Loucy (cell line): Measurements from ENCODE around the gene MYOZ2.

Experiments
- EZH2phosphoT487 ChIP-seq: fragments of 200-600 bp; IDR thresholded peaks from 2 replicates; pipeline ENCODE4 v1.6.1; 2018; ENCODE audit warnings: antibody characterized with exemption, mild to moderate bottlenecking, moderate library complexity, borderline replicate concordance
- TF ChIP-seq, protein P1 (sequence below): fragments of 200-600 bp; sonication (generic); conservative IDR thresholded peaks from 2 replicates; pipeline ENCODE4 v1.5.1; 2014; ENCODE audit warnings: mild to moderate bottlenecking, antibody characterized with exemption, low read length

DNA sequence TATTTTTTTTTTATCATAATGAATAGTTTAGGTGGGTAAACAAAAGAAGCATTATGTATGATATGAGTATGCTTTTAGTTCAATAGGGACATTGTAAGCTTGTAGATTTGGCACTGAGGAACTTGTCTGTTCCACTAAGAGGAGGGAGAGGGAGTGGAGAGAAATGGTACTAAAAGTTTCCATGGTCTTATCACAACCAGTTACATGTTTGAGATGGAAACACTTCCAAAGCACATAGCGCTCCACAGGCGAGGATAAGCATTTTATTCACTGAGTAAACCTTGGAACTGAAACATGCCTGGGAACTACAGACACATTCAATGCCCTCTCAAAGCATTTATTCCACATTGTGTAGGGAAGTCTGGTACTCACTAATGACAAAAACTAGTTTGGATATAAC is 15.5 kb downstream of the MYOZ2 start:
- TF ChIP-seq, protein P1, sequence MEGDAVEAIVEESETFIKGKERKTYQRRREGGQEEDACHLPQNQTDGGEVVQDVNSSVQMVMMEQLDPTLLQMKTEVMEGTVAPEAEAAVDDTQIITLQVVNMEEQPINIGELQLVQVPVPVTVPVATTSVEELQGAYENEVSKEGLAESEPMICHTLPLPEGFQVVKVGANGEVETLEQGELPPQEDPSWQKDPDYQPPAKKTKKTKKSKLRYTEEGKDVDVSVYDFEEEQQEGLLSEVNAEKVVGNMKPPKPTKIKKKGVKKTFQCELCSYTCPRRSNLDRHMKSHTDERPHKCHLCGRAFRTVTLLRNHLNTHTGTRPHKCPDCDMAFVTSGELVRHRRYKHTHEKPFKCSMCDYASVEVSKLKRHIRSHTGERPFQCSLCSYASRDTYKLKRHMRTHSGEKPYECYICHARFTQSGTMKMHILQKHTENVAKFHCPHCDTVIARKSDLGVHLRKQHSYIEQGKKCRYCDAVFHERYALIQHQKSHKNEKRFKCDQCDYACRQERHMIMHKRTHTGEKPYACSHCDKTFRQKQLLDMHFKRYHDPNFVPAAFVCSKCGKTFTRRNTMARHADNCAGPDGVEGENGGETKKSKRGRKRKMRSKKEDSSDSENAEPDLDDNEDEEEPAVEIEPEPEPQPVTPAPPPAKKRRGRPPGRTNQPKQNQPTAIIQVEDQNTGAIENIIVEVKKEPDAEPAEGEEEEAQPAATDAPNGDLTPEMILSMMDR = no peak
- TF ChIP-seq EZH2phosphoT487 = no peak
